HL-60 (cell line): ENCODE data around the gene REXO1.

Experiments
- DNase-seq, 2 experiments: peaks; one replicate each; pipeline ENCODE4 v3.0.0-alpha.2; 2010 to 2020; ENCODE audit warnings: low read depth in 1 of 2, low spot score in 1 of 2
- H3K27ac ChIP-seq: fragments of 250-450 bp; sonication (Bioruptor Pico); replicated peaks from 2 replicates; pipeline ENCODE4 v1.5.1; 2020; ENCODE audit warnings: mild to moderate bottlenecking, moderate library complexity
- H3K27me3 ChIP-seq: fragments of 250-450 bp; sonication (Bioruptor Pico); 2 replicates; pipeline ENCODE4 v1.5.1; 2021; ENCODE audit warnings: mild to moderate bottlenecking, moderate library complexity; ENCODE audit not compliant: insufficient read depth, poor library complexity, severe bottlenecking
- H3K4me3 ChIP-seq: replicated peaks from 2 replicates; pipeline ENCODE4 v1.5.1; 2011; ENCODE audit warnings: mild to moderate bottlenecking, control low read depth, low read length; ENCODE audit not compliant: insufficient read depth
- CTCF ChIP-seq: IDR thresholded peaks from one replicate; pipeline ENCODE4 v1.5.1; 2011; ENCODE audit warnings: low read length, control low read depth, inconsistent platforms; ENCODE audit not compliant: insufficient read depth
- GABPA ChIP-seq: IDR thresholded peaks from 2 replicates; pipeline ENCODE4 v1.6.1; 2012; ENCODE audit warnings: low read depth
- POLR2AphosphoS5 ChIP-seq: IDR thresholded peaks from 2 replicates; pipeline ENCODE4 v1.6.1; 2012; ENCODE audit warnings: low read depth
- REST ChIP-seq: IDR thresholded peaks from 2 replicates; pipeline ENCODE4 v1.6.1; 2012; ENCODE audit warnings: low read depth; ENCODE audit not compliant: insufficient replicate concordance
- SPI1 ChIP-seq: IDR thresholded peaks from 2 replicates; pipeline ENCODE4 v1.6.1; 2012; ENCODE audit warnings: low read depth, mild to moderate bottlenecking, borderline replicate concordance

REXO1 gene

GRCh38 chr19:1826557-1827521, 21.4 kb downstream of the REXO1 start:
- Histone ChIP-seq H3K27me3 (no peaks in the 10 kb centered on the region), H3K4me3 (no peak overlapping the region), H3K27ac (no peak overlapping the region)
- TF ChIP-seq SPI1 (no peak), REST (no peak), POLR2AphosphoS5 (no peak)
- DNase-seq: no peak

GRCh38 chr19:1825909-1826556, 22.2 kb downstream of the REXO1 start:
- Histone ChIP-seq H3K27ac (no peak overlapping the region), H3K4me3 (no peak overlapping the region), H3K27me3 (no peaks in the 10 kb centered on the region)
- TF ChIP-seq CTCF: peak; percentile 62
- TF ChIP-seq SPI1: no peak
- DNase-seq: peak in 1 of 2 experiments; percentile 57

GRCh38 chr19:1824252-1824622, 24.0 kb downstream of the REXO1 start:
- Histone ChIP-seq H3K27me3 (no peaks in the 10 kb centered on the region), H3K4me3 (no peak overlapping the region), H3K27ac (no peak overlapping the region)
- no peak for DNase-seq
- no peak for TF ChIP-seq SPI1
- TF ChIP-seq REST: no peak

- no peak overlapping the region for H3K4me3 ChIP-seq
- no peak overlapping the region for H3K27ac ChIP-seq
- TF ChIP-seq SPI1 (no peak), GABPA (no peak), POLR2AphosphoS5 (no peak), CTCF (no peak), REST (no peak)
- no peaks in the 10 kb centered on the region for H3K27me3 ChIP-seq
- no peak for DNase-seq
Observed at GRCh38 chr19:1823539-1824251, 24.6 kb downstream of the REXO1 start.
